ENCODE measurements around the gene GSK3B.
"Not testable (repeated sequence)": the region's sequence is repeated elsewhere in the genome, so short reads cannot be mapped to it uniquely, and the experiment has no call there.

Gene GSK3B

GRCh38 chr3:119989981-119990655, 104.1 kb downstream of the GSK3B start:
- Mint-ChIP-seq H3K36me3 (ENCODE audit: low read depth) (peaks cover 29% of the 10 kb centered on the region), H3K27me3 (ENCODE audit: low read depth) (no peaks in the 10 kb centered on the region), H3K27ac (no peak overlapping the region), H3K9me3 (peaks cover 21% of the 10 kb centered on the region), H3K4me1 (ENCODE audit: low read depth) (peaks cover 8% of the 10 kb centered on the region), H3K4me3 (no peak overlapping the region)
- no peak for DNase-seq (ENCODE audit: low spot score)

- not testable (repeated sequence) for H3K4me3 Mint-ChIP-seq; H3K27ac Mint-ChIP-seq; H3K27me3 Mint-ChIP-seq (ENCODE audit: low read depth); DNase-seq (ENCODE audit: low spot score); H3K4me1 Mint-ChIP-seq (ENCODE audit: low read depth)
- peaks cover 35% of the 10 kb centered on the region for H3K9me3 Mint-ChIP-seq
- peaks cover 43% of the 10 kb centered on the region for H3K36me3 Mint-ChIP-seq (ENCODE audit: low read depth)
Observed at GRCh38 chr3:119986812-119987211, 107.4 kb downstream of the GSK3B start.

DNA sequence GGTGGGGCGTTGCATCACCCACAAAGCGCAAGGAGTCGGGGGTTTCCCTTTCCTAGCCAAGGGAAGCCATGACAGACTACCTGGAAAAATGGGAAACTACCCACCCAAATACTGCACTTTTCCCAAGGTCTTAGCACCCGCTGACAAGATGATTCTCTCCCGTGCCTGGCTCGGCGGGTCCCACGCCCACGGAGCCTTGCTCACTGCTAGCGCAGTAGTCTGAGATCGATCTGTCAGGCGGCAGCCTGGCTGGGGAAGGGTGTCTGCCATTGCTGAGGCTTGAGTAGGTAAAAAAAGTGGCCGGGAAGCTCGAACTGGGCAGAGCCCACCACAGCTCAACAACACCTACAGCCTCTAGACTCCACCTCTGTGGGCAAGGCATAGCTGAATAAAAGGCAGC, 112.9 kb downstream of the GSK3B start:
- H3K36me3 Mint-ChIP-seq (ENCODE audit: low read depth): peaks cover 42% of the 10 kb centered on the region
- peaks cover 1% of the 10 kb centered on the region for H3K4me1 Mint-ChIP-seq (ENCODE audit: low read depth)
- H3K27ac Mint-ChIP-seq: no peak overlapping the region
- no peak for DNase-seq (ENCODE audit: low spot score)
- no peak overlapping the region for H3K4me3 Mint-ChIP-seq
- H3K9me3 Mint-ChIP-seq: peaks cover 26% of the 10 kb centered on the region
- no peaks in the 10 kb centered on the region for H3K27me3 Mint-ChIP-seq (ENCODE audit: low read depth)

GRCh38 chr3:119978554-119979208, 115.6 kb downstream of the GSK3B start:
- H3K9me3 Mint-ChIP-seq: peaks cover 1% of the 10 kb centered on the region
- DNase-seq (ENCODE audit: low spot score): no peak
- H3K4me1 Mint-ChIP-seq (ENCODE audit: low read depth): peaks cover 2% of the 10 kb centered on the region
- H3K4me3 Mint-ChIP-seq: no peak overlapping the region
- H3K36me3 Mint-ChIP-seq (ENCODE audit: low read depth): peaks cover 22% of the 10 kb centered on the region
- H3K27me3 Mint-ChIP-seq (ENCODE audit: low read depth): no peaks in the 10 kb centered on the region
- no peak overlapping the region for H3K27ac Mint-ChIP-seq

DNA sequence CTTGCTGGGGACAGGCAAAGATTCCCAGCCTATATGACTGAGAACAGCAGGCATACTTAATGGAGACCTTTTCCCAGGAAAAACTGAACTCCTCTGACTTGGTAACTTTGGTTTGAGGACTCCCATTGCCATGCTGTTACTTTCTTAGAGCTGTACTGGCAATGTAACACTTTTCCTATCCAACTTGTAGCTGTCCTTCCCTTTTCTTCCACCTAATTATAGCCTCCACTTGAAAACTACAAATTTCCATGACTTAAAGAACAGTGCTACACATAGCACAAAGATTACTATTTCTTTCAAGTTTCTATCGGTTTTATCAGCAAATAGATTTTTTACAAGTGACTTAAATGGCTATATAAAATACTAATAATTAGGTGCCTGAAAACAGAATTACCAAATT, 116.9 kb downstream of the GSK3B start:
- Mint-ChIP-seq H3K4me3 (no peak overlapping the region), H3K4me1 (ENCODE audit: low read depth) (peaks cover 6% of the 10 kb centered on the region), H3K27ac (no peak overlapping the region), H3K9me3 (no peaks in the 10 kb centered on the region), H3K27me3 (ENCODE audit: low read depth) (no peaks in the 10 kb centered on the region), H3K36me3 (ENCODE audit: low read depth) (peaks cover 16% of the 10 kb centered on the region)
- DNase-seq (ENCODE audit: low spot score): no peak

DNA sequence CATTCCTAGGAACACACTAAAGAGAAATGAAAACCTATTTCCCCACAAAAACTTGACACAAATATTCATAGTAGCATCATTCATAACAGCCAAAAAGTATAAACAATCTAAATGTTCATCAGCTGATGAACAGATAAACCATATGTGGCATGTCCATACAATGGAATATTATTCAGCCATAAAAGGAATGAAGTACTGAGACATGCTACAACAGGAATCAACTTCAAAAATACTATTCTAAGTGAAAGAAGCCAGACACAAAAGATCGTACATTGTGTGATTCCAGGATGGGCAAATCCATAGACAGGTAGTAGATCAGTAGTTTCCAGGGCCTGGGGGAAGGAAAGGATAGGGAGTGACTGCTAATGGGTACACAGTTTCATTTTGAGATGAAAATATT, 118.0 kb downstream of the GSK3B start:
- no peak overlapping the region for H3K27ac Mint-ChIP-seq
- peaks cover 6% of the 10 kb centered on the region for H3K4me1 Mint-ChIP-seq (ENCODE audit: low read depth)
- H3K4me3 Mint-ChIP-seq: no peak overlapping the region
- no peaks in the 10 kb centered on the region for H3K9me3 Mint-ChIP-seq
- H3K36me3 Mint-ChIP-seq (ENCODE audit: low read depth): peaks cover 12% of the 10 kb centered on the region
- DNase-seq (ENCODE audit: low spot score): no peak
- no peaks in the 10 kb centered on the region for H3K27me3 Mint-ChIP-seq (ENCODE audit: low read depth)

- peaks cover 6% of the 10 kb centered on the region for H3K4me1 Mint-ChIP-seq (ENCODE audit: low read depth)
- no peak for DNase-seq (ENCODE audit: low spot score)
Observed at GRCh38 chr3:119974656-119975055, 119.6 kb downstream of the GSK3B start.

GRCh38 chr3:119973018-119973646, 121.1 kb downstream of the GSK3B start:
- no peaks in the 10 kb centered on the region for H3K9me3 Mint-ChIP-seq
- peaks cover 6% of the 10 kb centered on the region for H3K4me1 Mint-ChIP-seq (ENCODE audit: low read depth)
- H3K4me3 Mint-ChIP-seq: no peak overlapping the region
- H3K27ac Mint-ChIP-seq: no peak overlapping the region
- H3K36me3 Mint-ChIP-seq (ENCODE audit: low read depth): peaks cover 5% of the 10 kb centered on the region
- DNase-seq (ENCODE audit: low spot score): no peak
- no peaks in the 10 kb centered on the region for H3K27me3 Mint-ChIP-seq (ENCODE audit: low read depth)

More at GRCh38 chr3:119974656-119975055, 119.6 kb downstream of the GSK3B start:
- Mint-ChIP-seq H3K27ac (no peak overlapping the region), H3K9me3 (no peaks in the 10 kb centered on the region), H3K36me3 (ENCODE audit: low read depth) (peaks cover 12% of the 10 kb centered on the region), H3K27me3 (ENCODE audit: low read depth) (no peaks in the 10 kb centered on the region), H3K4me3 (no peak overlapping the region)

GRCh38 chr3:119969759-119970158, 124.5 kb downstream of the GSK3B start:
- Mint-ChIP-seq H3K4me1 (ENCODE audit: low read depth) (peaks cover 4% of the 10 kb centered on the region), H3K27me3 (ENCODE audit: low read depth) (no peaks in the 10 kb centered on the region), H3K36me3 (ENCODE audit: low read depth) (no peaks in the 10 kb centered on the region), H3K9me3 (no peaks in the 10 kb centered on the region), H3K4me3 (no peak overlapping the region), H3K27ac (no peak overlapping the region)
- no peak for DNase-seq (ENCODE audit: low spot score)

DNA sequence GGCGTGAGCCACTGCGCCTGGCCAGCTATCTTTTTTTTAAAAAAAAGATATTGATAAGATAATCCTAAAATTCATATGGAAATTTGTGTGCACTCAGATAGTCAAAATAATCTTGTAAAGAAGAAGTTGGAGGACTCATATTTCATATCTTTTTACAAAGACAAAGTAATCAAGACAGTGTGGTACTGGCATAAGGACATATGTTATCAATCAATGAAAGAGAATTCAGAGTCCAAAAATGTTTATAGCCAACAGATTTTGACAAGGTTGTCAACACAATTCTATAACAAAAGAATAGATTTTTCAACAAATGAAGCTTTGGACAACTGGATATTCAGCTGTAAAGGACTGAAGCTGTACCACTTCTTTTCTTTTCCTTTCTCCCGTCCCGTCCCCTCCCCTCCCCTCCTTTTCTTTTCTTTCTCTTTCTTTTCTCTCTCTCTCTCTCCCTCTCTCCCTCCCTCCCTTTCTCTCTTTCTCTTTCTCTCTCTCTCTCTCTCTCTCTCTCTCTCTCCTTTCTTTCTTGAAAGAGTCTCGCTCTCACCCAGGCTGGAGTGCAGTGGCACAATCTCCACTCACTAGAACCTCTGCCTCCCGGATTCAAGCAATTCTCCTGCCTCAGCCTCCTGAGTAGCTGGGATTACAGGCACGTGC, 126.8 kb downstream of the GSK3B start:
- Mint-ChIP-seq H3K27me3 (ENCODE audit: low read depth) (no peaks in the 10 kb centered on the region), H3K27ac (no peak overlapping the region), H3K9me3 (no peaks in the 10 kb centered on the region), H3K4me1 (ENCODE audit: low read depth) (no peaks in the 10 kb centered on the region), H3K4me3 (no peak overlapping the region), H3K36me3 (ENCODE audit: low read depth) (peaks cover 5% of the 10 kb centered on the region)
- no peak for DNase-seq (ENCODE audit: low spot score)

DNA sequence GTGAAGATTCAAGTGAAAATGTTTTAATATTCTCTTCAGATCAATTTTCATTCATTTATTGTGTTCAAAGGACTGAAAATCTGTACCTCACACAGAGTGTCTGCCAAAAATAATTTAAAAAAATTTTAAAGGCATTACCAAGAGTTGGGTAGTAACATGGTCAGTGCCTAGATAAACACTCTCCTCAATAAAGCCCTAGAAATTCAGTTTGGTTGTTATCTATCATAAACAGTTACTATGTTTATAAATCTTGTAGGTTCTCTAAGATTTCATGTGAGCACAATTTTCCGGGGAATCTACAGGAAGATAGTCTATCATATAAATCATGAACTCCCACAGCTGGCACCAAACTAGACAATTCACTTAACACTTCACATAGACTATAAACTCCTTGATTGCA, 128.6 kb downstream of the GSK3B start:
- Mint-ChIP-seq H3K36me3 (ENCODE audit: low read depth) (peaks cover 11% of the 10 kb centered on the region), H3K27me3 (ENCODE audit: low read depth) (no peaks in the 10 kb centered on the region), H3K27ac (no peak overlapping the region), H3K4me3 (no peak overlapping the region), H3K4me1 (ENCODE audit: low read depth) (no peaks in the 10 kb centered on the region), H3K9me3 (no peaks in the 10 kb centered on the region)
- no peak for DNase-seq (ENCODE audit: low spot score)

DNA sequence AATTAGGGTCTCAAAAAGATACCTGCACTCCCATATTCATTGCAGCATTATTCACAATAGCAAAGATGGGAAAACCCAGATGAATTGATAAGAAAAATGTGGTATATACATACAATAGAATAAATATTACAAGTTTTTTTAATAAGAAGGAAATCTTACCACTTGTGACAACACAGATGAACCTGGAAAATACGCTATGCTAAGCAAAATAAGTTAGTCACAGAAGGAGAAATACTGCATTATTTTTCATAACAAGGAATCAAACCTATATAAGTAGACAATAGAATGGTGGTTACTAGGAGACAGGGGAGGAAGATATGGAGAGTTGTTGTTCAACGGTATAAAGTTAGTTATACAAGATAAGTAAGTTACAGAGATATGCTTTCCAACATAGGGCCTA, 130.0 kb downstream of the GSK3B start:
- no peak overlapping the region for H3K4me3 Mint-ChIP-seq
- no peak for DNase-seq (ENCODE audit: low spot score)
- no peaks in the 10 kb centered on the region for H3K27me3 Mint-ChIP-seq (ENCODE audit: low read depth)
- no peaks in the 10 kb centered on the region for H3K9me3 Mint-ChIP-seq
- H3K27ac Mint-ChIP-seq: no peak overlapping the region
- peaks cover 11% of the 10 kb centered on the region for H3K36me3 Mint-ChIP-seq (ENCODE audit: low read depth)
- no peaks in the 10 kb centered on the region for H3K4me1 Mint-ChIP-seq (ENCODE audit: low read depth)

DNA sequence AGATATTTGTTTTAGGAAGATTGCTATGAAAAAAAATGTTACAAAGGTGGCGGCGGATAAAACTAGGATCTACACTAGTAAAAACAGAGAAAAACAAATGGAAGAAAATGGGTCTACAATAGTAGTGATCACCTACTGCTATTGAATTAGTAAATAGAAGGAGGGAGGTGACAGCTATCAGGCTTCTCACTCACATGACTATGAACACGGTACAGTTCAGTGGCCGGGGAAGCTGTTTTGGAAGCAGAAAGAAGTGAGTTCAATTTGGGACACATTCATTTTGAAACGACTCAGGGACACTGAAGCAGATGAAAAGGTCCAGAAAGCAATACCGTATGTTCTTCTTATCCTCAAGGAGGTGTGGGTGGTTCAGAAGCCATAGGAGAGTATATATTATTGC, 138.3 kb downstream of the GSK3B start:
- peaks cover 2% of the 10 kb centered on the region for H3K4me1 Mint-ChIP-seq (ENCODE audit: low read depth)

DNA sequence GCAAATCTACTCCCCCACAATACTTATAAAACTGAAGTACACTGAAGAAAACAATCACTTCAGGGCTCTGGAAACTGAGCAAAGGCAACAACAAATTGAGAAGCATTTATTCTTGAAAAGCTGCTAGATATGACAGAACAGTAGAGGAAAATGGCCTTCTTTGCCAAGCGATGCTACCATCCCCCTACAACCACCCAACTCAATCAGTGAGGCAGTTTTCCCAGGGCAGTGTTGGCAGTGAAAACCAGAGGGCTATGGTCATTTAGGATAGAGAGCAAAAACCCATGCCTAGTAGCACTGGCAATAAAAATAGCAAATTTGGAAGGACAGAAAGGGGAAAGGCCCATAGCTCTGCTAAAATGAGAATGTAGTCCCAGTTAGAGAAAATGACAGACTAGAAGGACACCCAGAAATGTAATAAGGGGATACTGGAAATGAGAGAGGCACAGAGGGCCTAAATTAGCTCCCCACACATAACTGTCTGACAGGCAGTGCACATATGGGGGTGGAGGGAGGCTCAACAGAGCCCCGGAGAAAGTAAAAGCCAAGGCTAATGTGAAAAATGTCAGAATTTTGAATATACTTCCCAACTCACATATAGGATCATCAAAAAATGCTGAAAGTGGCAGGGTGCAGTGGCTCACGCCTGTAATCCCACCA, 143.5 kb downstream of the GSK3B start:
- H3K27ac Mint-ChIP-seq: no peak overlapping the region
- H3K9me3 Mint-ChIP-seq: no peaks in the 10 kb centered on the region
- H3K27me3 Mint-ChIP-seq (ENCODE audit: low read depth): no peaks in the 10 kb centered on the region
- peaks cover 3% of the 10 kb centered on the region for H3K36me3 Mint-ChIP-seq (ENCODE audit: low read depth)
- DNase-seq (ENCODE audit: low spot score): no peak
- no peak overlapping the region for H3K4me3 Mint-ChIP-seq
- H3K4me1 Mint-ChIP-seq (ENCODE audit: low read depth): peaks cover under 1% of the 10 kb centered on the region

More for the DNA sequence above, 138.3 kb downstream of the GSK3B start:
- H3K36me3 Mint-ChIP-seq (ENCODE audit: low read depth): peaks cover 3% of the 10 kb centered on the region
- no peaks in the 10 kb centered on the region for H3K9me3 Mint-ChIP-seq
- H3K27ac Mint-ChIP-seq: no peak overlapping the region
- no peak for DNase-seq (ENCODE audit: low spot score)
- no peaks in the 10 kb centered on the region for H3K27me3 Mint-ChIP-seq (ENCODE audit: low read depth)
- H3K4me3 Mint-ChIP-seq: no peak overlapping the region
